ENCODE results near the gene FBRS.
"Not testable (repeated sequence)": the region's sequence is repeated elsewhere in the genome, so short reads cannot be mapped to it uniquely, and the experiment has no call there.

FBRS gene

GRCh38 chr16:30698816-30699614, 40.8 kb downstream of the FBRS start, which contains the start of gene SRCAP:
TSS of gene SRCAP (plus strand) at chr16:30699171. CDS start at chr16:30700825, 1,654 bp downstream.
- peak; percentile 85 for DNase-seq (ENCODE audit: low spot score)

GRCh38 chr16:30699615-30700099, 41.4 kb downstream of the FBRS start:
- DNase-seq (ENCODE audit: low spot score): no peak

- DNase-seq (ENCODE audit: low spot score): no peak
Measured at GRCh38 chr16:30700491-30700890, 42.3 kb downstream of the FBRS start.

- DNase-seq (ENCODE audit: low spot score): no peak
Measured at GRCh38 chr16:30700971-30701370, 42.7 kb downstream of the FBRS start.

- DNase-seq (ENCODE audit: low spot score): not testable (repeated sequence)
Measured at GRCh38 chr16:30703071-30703470, 44.8 kb downstream of the FBRS start.

- DNase-seq (ENCODE audit: low spot score): no peak
Measured at GRCh38 chr16:30703971-30704370, 45.7 kb downstream of the FBRS start.

GRCh38 chr16:30706046-30706445, 47.8 kb downstream of the FBRS start:
- no peak for DNase-seq (ENCODE audit: low spot score)

GRCh38 chr16:30710971-30711370, 52.7 kb downstream of the FBRS start:
- no peak for DNase-seq (ENCODE audit: low spot score)

- DNase-seq (ENCODE audit: low spot score): no peak
Measured at GRCh38 chr16:30711712-30712111, 53.5 kb downstream of the FBRS start.

GRCh38 chr16:30715750-30716445, 57.7 kb downstream of the FBRS start:
- peak; percentile 36 for DNase-seq (ENCODE audit: low spot score)

GRCh38 chr16:30720086-30720485, 61.9 kb downstream of the FBRS start:
- DNase-seq (ENCODE audit: low spot score): no peak

Measured in germinal center (tissue), 1 donor.